ENCODE data around the gene VSTM4. TPM values are rescaled to one million over a fixed set of nuclear protein-coding genes. Genes with fewer than 3 reads are reported as not detected.

The VSTM4 gene
- total RNA-seq, 1 experiment from 2014 or later = not detected

DNA sequence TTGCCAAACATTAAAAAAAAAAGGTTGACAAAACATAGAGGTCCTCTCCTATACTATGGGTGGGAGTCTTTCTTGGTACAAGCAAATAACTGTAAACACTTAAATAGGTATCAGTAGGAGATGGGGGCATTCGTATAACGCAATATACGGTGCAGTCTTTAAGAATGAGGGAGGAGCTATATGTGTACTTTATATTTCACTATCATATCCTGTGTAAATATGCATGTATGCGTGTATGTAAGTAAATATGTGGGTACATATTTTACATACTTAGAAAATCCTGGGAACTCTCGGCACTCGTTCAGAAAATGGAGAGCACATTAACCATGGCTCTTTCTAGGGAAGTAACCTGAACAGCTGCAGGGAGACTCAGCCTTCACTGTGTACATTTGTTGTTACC is 93.6 kb downstream of the VSTM4 start:
- Mint-ChIP-seq H3K4me3 (ENCODE audit: unreplicated experiment) (no peak overlapping the region), H3K27ac (ENCODE audit: unreplicated experiment) (no peak overlapping the region), H3K36me3 (ENCODE audit: insufficient read depth, unreplicated experiment) (no peaks in the 10 kb centered on the region), H3K27me3 (ENCODE audit: insufficient read depth, unreplicated experiment) (peaks cover 23% of the 10 kb centered on the region), H3K4me1 (ENCODE audit: low read depth, unreplicated experiment) (no peaks in the 10 kb centered on the region), H3K9me3 (ENCODE audit: unreplicated experiment) (peaks cover 11% of the 10 kb centered on the region)
- no peaks in the 10 kb centered on the region; the same call in 1 of the 2 replicates for H3K27me3 ChIP-seq (replicated peaks; ENCODE audit: control insufficient read depth, insufficient read depth, low read length)
- H3K4me1 ChIP-seq = no peaks in the 10 kb centered on the region
- no peak overlapping the region for H3K4me3 ChIP-seq (ENCODE audit: low read depth, low read length)
- H3K36me3 ChIP-seq (ENCODE audit: control insufficient read depth, insufficient read depth, low read length) = no peaks in the 10 kb centered on the region
- TF ChIP-seq, protein P1, sequence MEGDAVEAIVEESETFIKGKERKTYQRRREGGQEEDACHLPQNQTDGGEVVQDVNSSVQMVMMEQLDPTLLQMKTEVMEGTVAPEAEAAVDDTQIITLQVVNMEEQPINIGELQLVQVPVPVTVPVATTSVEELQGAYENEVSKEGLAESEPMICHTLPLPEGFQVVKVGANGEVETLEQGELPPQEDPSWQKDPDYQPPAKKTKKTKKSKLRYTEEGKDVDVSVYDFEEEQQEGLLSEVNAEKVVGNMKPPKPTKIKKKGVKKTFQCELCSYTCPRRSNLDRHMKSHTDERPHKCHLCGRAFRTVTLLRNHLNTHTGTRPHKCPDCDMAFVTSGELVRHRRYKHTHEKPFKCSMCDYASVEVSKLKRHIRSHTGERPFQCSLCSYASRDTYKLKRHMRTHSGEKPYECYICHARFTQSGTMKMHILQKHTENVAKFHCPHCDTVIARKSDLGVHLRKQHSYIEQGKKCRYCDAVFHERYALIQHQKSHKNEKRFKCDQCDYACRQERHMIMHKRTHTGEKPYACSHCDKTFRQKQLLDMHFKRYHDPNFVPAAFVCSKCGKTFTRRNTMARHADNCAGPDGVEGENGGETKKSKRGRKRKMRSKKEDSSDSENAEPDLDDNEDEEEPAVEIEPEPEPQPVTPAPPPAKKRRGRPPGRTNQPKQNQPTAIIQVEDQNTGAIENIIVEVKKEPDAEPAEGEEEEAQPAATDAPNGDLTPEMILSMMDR (IDR thresholded peaks at IDR 0.05; ENCODE audit: insufficient read depth in 1 of 2, low read depth in 1 of 2, low read length in 1 of 2, severe bottlenecking in 1 of 2, unreplicated experiment in 1 of 2) = no peak
- DNase-seq = no peak
- no peaks in the 10 kb centered on the region for H3K9me3 ChIP-seq
- BruUV-seq (replicated peaks) = no TSS peak
- intact Hi-C loops (cut with micrococcal nuclease; ENCODE audit: unreplicated experiment) = no loop called here
- ChIA-PET POLR2A (no interaction called here), CTCF (no interaction called here)

DNA sequence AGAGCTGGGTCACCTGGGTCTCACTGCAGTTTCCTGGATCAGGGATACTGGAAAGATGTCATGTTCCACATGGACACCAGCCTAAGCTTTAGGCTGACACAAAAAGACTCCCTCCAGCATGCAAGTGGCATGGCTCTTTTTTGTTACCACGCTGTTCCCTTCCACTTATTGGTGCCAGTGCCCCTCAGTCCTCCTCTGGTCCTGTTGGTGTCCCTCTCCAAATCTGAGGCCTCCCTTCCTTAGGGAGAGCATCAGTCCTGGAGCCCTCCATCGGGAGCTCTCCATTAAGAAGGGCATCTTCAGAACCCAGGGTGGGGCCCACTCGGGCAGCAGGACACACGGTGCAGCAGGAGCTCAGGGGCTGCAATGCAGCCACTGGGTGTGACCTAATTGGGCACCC is 99.6 kb downstream of the VSTM4 start:
- ChIA-PET POLR2A (no interaction called here), CTCF (no interaction called here)
- Histone ChIP-seq H3K27me3 (replicated peaks; ENCODE audit: control insufficient read depth, insufficient read depth, low read length) (peaks cover 2% of the 10 kb centered on the region), H3K9me3 (no peaks in the 10 kb centered on the region), H3K36me3 (ENCODE audit: control insufficient read depth, insufficient read depth, low read length) (no peaks in the 10 kb centered on the region), H3K4me3 (ENCODE audit: low read depth, low read length) (no peak overlapping the region), H3K4me1 (no peaks in the 10 kb centered on the region)
- no peaks in the 10 kb centered on the region for H3K36me3 Mint-ChIP-seq (ENCODE audit: insufficient read depth, unreplicated experiment)
- intact Hi-C loops (cut with micrococcal nuclease; ENCODE audit: unreplicated experiment) = no loop called here
- H3K9me3 Mint-ChIP-seq (ENCODE audit: unreplicated experiment) = peaks cover 9% of the 10 kb centered on the region
- H3K4me1 Mint-ChIP-seq (ENCODE audit: low read depth, unreplicated experiment) = no peaks in the 10 kb centered on the region
- TF ChIP-seq, protein P1 (IDR thresholded peaks at IDR 0.05; ENCODE audit: insufficient read depth in 1 of 2, low read depth in 1 of 2, low read length in 1 of 2, severe bottlenecking in 1 of 2, unreplicated experiment in 1 of 2) = no peak
- peaks cover 27% of the 10 kb centered on the region for H3K27me3 Mint-ChIP-seq (ENCODE audit: insufficient read depth, unreplicated experiment)
- no peak overlapping the region for H3K27ac Mint-ChIP-seq (ENCODE audit: unreplicated experiment)
- no peak overlapping the region for H3K4me3 Mint-ChIP-seq (ENCODE audit: unreplicated experiment)
- DNase-seq = no peak
- BruUV-seq (replicated peaks) = no TSS peak

DNA sequence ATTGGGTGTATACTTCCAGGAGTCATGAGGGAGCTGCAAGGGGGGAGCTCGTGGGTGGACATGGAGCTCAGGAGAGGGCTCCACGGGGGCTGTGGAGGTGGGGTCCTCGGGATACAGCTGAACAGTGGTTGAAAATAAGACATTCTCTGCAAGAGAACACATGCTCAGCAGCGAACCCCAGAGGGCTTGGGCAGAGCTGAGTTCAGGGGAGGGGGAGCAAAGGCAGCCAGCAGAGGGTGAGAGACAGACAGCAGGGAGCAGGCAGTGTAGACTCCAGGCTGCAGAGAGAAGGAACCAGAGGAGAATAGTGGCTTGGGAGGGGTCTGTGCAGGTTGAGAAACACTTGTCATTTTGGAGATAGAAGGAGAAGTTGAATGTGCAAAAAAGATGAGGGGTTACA is 102.7 kb downstream of the VSTM4 start:
- H3K4me3 ChIP-seq (ENCODE audit: low read depth, low read length) = no peak overlapping the region
- H3K4me1 ChIP-seq = no peaks in the 10 kb centered on the region
- CTCF ChIA-PET = no interaction called here
- Mint-ChIP-seq H3K27ac (ENCODE audit: unreplicated experiment) (no peak overlapping the region), H3K4me3 (ENCODE audit: unreplicated experiment) (no peak overlapping the region), H3K4me1 (ENCODE audit: low read depth, unreplicated experiment) (no peaks in the 10 kb centered on the region), H3K9me3 (ENCODE audit: unreplicated experiment) (no peaks in the 10 kb centered on the region), H3K36me3 (ENCODE audit: insufficient read depth, unreplicated experiment) (no peaks in the 10 kb centered on the region), H3K27me3 (ENCODE audit: insufficient read depth, unreplicated experiment) (peaks cover 24% of the 10 kb centered on the region)
- H3K36me3 ChIP-seq (ENCODE audit: control insufficient read depth, insufficient read depth, low read length) = no peaks in the 10 kb centered on the region
- peaks cover 2% of the 10 kb centered on the region; the same call in 1 of the 2 replicates for H3K27me3 ChIP-seq (replicated peaks; ENCODE audit: control insufficient read depth, insufficient read depth, low read length)
- no peak for DNase-seq
- H3K9me3 ChIP-seq = no peaks in the 10 kb centered on the region
- TF ChIP-seq, protein P1 (IDR thresholded peaks at IDR 0.05; ENCODE audit: insufficient read depth in 1 of 2, low read depth in 1 of 2, low read length in 1 of 2, severe bottlenecking in 1 of 2, unreplicated experiment in 1 of 2) = peak in 1 of 2 experiments; percentile 3
- intact Hi-C loops (cut with micrococcal nuclease; ENCODE audit: unreplicated experiment) = no loop called here
- no TSS peak for BruUV-seq (replicated peaks)
- POLR2A ChIA-PET = no interaction called here
